Heart left ventricle (tissue), 16 donors: ENCODE data around the gene IL10RB. TPM values are rescaled to one million over a fixed set of nuclear protein-coding genes. Genes with fewer than 3 reads are reported as not detected.

Experiments
- ATAC-seq, 4 donors: fragments of 200-7000 bp; cut with Tn5 transposase; one replicate each; pipeline ENCODE4 v1.9.1; 2020 to 2022; ENCODE audit warnings: moderate library complexity in 4 of 4, mild to moderate bottlenecking in 3 of 4, moderate number of reproducible peaks in 1 of 4
- DNase-seq, 5 donors: peaks; one replicate each; pipeline ENCODE4 v3.0.0-alpha.2; 2020
- H3K27ac ChIP-seq, 12 donors: fragments of 200-600 bp; sonication (generic) in 4 of 12; one replicate each; pipeline versions ENCODE4 v1.5.0 to v1.8.0; 2016 to 2022; ENCODE audit warnings: mild to moderate bottlenecking in 2 of 12
- H3K27me3 ChIP-seq, 9 donors: fragments of 200-600 bp; sonication (generic) in 2 of 9; one replicate each; pipeline versions ENCODE4 v1.5.1 to v1.8.0; 2016 to 2022; ENCODE audit warnings: mild to moderate bottlenecking in 3 of 9
- H3K36me3 ChIP-seq, 9 donors: fragments of 200-600 bp; sonication (generic) in 2 of 9; one replicate each; pipeline versions ENCODE4 v1.5.0 to v1.8.0; 2018 to 2022; ENCODE audit warnings: mild to moderate bottlenecking in 2 of 9
- H3K4me1 ChIP-seq, 12 donors: fragments of 200-600 bp; sonication (generic) in 4 of 12; one replicate each; pipeline versions ENCODE4 v1.5.0 to v1.8.0; 2016 to 2022; ENCODE audit warnings: mild to moderate bottlenecking in 3 of 12
- H3K4me3 ChIP-seq, 12 donors: fragments of 200-600 bp; sonication (generic) in 4 of 12; one replicate each; pipeline versions ENCODE4 v1.5.0 to v1.8.0; 2017 to 2022; ENCODE audit warnings: mild to moderate bottlenecking in 9 of 12, moderate library complexity in 4 of 12
- H3K9me3 ChIP-seq, 12 donors: fragments of 200-600 bp; sonication (generic) in 4 of 12; one replicate each; pipeline versions ENCODE4 v1.5.0 to v1.8.0; 2016 to 2022; ENCODE audit warnings: mild to moderate bottlenecking in 1 of 12
- POLR2A ChIP-seq, 2 donors: fragments of 450-650 bp; IDR thresholded peaks; one replicate each; pipeline ENCODE4 v1.6.1; 2017; ENCODE audit warnings: antibody characterized with exemption in 2 of 2, mild to moderate bottlenecking in 2 of 2, moderate library complexity in 2 of 2
- WGBS, 4 donors: extraction: QIAGEN DNeasy Blood & Tissue Kit in 2 of 4; methylation state at CpG; one replicate each; pipeline versions ENCODE4 v1.1.5 to v1.1.7; 2013 to 2018; 5-methylcytosine and 5-hydroxymethylcytosine counted together
- intact Hi-C, 10 donors: fragments of 100-400 bp; cut with DNase I; formaldehyde crosslinking; loops; one replicate each; pipeline versions ENCODE4 v1.11.1 to v1.14.2; 2022
- polyA plus RNA-seq, 2 donors: library from polyadenylated mRNA; stranded (reverse); fragments of 200-250 nt; gene quantifications; one replicate each; pipeline ENCODE4 v1.2.3, GENCODE V29; 2013
- total RNA-seq, 9 donors: library from RNA; depleted of rRNA in 2 of 9; stranded (reverse); fragments of >200 nt in 2 of 9; fragmentation: NEBNext Ultra II Directional in 3 of 9; extraction: Animal tissue kit (Norgen Biotek cat#: 25700) in 3 of 9; gene quantifications; one replicate each; pipeline versions ENCODE4 v1.1.0 to v1.2.4, GENCODE V29; 2016 to 2023
- TF ChIP-seq, protein P1 (sequence below), 12 donors: fragments of 200-600 bp; sonication (generic) in 4 of 12; IDR thresholded peaks; one replicate each; pipeline versions ENCODE4 v1.5.0 to v1.8.0; 2018 to 2022; ENCODE audit warnings: antibody characterized with exemption in 12 of 12, mild to moderate bottlenecking in 5 of 12
- donor health status: ischemic (EF 13 %, LVEDD 7.1; RV severe dilation, severe dysfunction).
- donor health status: healthy with polysubstance abuse.
- donor health status: DM: no; HTN: yes; CAD: no.
- donor health status: DM: no; HTN: no; CAD: no.
- donor health status: ischemic (EF 25% LVEDD 6.9; RV normal size, moderate dysfunction).
- donor health status: ischemic (EF 25% LVEDD 5.7; RV mildly dilated, moderate dysfunction).
- donor health status: healthy.
- donor health status: DM: yes; HTN: yes; CAD: no.
- donor health status: ischemic (EF 35%, LVEDD 5.7; RV mildly dilated, moderate dysfunction).
- donor health status: nonischemic (EF 11% LVEDD 7.7; RV severe dilation, severe dysfunction).
- donor health status: DM: yes; HTN: yes; CAD: no.
- donor health status: PGD.
- donor health status: ischemic (EF 29% LVEDD 5.4; RV normal size, mild dysfunction).
- donor health status: nonischemic (EF 23%, LVEDD 6.1; RV moderate dilation, normal function).

Gene IL10RB
- total and polyA plus RNA-seq, 11 donors = 4.5 to 28.2 (median 8.3) TPM

DNA sequence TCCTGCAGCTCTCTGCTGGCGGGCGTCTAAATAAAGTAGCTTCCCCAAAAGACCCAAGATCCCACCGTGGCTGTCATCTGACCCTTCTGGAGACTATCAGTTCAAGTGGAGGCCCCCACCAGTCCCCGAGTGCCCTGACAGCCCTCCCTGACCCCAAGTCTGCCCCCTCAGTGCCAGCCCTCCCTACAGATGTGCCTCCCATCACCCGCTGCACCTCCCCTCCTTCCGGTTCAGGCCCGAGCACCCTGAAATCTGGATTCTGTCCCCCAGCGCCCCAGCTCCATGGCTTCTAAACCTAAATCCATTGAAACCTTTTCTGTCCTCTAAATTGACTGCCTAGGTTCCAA is 595 bp downstream of the IL10RB start:
- peak overlapping the region; percentile 57 to 100 (median 82) for H3K4me3 ChIP-seq
- DNase-seq (peak in 1 of 5 donors; percentile 69), ATAC-seq (peak in 3 of 4 donors; percentile 1 to 35 (median 28))
- no peaks in the 10 kb centered on the region for H3K9me3 ChIP-seq
- peaks cover 0 to 58% (median 38%) of the 10 kb centered on the region in 9 donors for H3K36me3 ChIP-seq
- intact Hi-C loops = loop anchor here in 4 of 10 donors (5.0 to 10.0 kb wide), 3 partner anchors 34 to 66 kb away; partner anchors contain the start of gene IFNAR1 (in 1 of the 4)
- 11 to 28% (median 17%) methylated on average over 8 of the region's 8 CpGs for whole genome bisulfite sequencing, 4 donors
- TF ChIP-seq, protein P1, sequence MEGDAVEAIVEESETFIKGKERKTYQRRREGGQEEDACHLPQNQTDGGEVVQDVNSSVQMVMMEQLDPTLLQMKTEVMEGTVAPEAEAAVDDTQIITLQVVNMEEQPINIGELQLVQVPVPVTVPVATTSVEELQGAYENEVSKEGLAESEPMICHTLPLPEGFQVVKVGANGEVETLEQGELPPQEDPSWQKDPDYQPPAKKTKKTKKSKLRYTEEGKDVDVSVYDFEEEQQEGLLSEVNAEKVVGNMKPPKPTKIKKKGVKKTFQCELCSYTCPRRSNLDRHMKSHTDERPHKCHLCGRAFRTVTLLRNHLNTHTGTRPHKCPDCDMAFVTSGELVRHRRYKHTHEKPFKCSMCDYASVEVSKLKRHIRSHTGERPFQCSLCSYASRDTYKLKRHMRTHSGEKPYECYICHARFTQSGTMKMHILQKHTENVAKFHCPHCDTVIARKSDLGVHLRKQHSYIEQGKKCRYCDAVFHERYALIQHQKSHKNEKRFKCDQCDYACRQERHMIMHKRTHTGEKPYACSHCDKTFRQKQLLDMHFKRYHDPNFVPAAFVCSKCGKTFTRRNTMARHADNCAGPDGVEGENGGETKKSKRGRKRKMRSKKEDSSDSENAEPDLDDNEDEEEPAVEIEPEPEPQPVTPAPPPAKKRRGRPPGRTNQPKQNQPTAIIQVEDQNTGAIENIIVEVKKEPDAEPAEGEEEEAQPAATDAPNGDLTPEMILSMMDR (IDR thresholded peaks at IDR 0.05) = no peak
- no peak for TF ChIP-seq POLR2A (IDR thresholded peaks at IDR 0.05)
- peak overlapping the region; percentile 69 to 98 (median 88) for H3K27ac ChIP-seq
- peaks cover 0 to 61% (median 13%) of the 10 kb centered on the region in 12 donors for H3K4me1 ChIP-seq
- no peaks in the 10 kb centered on the region for H3K27me3 ChIP-seq

- H3K36me3 ChIP-seq = peaks cover 0 to 61% (median 38%) of the 10 kb centered on the region in 9 donors
- 75 to 90% (median 84%) methylated on average over 7 of the region's 7 CpGs for WGBS, 4 donors
- H3K9me3 ChIP-seq = no peaks in the 10 kb centered on the region
- TF ChIP-seq, protein P1 (IDR thresholded peaks at IDR 0.05) = no peak
- H3K4me3 ChIP-seq = peak overlapping the region in 11 of 12 donors; percentile 57 to 100 (median 86)
- H3K27me3 ChIP-seq = no peaks in the 10 kb centered on the region
- intact Hi-C loops = loop anchor here in 4 of 10 donors (5.0 to 10.0 kb wide), 3 partner anchors 35 to 65 kb away; partner anchors contain the start of gene IFNAR1 (in 1 of the 4)
- H3K27ac ChIP-seq = peak overlapping the region; percentile 69 to 98 (median 88)
- peaks cover 0 to 56% (median 13%) of the 10 kb centered on the region in 12 donors for H3K4me1 ChIP-seq
- ATAC-seq (no peak), DNase-seq (no peak)
These were observed 1.1 kb downstream of the IL10RB start for GRCh38 chr21:33267250-33267649.

- peaks cover 0 to 62% (median 31%) of the 10 kb centered on the region in 9 donors for H3K36me3 ChIP-seq
- no peak for TF ChIP-seq POLR2A (IDR thresholded peaks at IDR 0.05)
- TF ChIP-seq, protein P1 (IDR thresholded peaks at IDR 0.05) = no peak
- H3K4me3 ChIP-seq = no peak overlapping the region
- no peak for DNase-seq
- H3K27me3 ChIP-seq = no peaks in the 10 kb centered on the region
- ATAC-seq = no peak
- WGBS, 4 donors = 84 to 92% (median 88%) methylated on average over 7 of the region's 7 CpGs
- peaks cover 0 to 53% (median 13%) of the 10 kb centered on the region in 12 donors for H3K4me1 ChIP-seq
- no peaks in the 10 kb centered on the region for H3K9me3 ChIP-seq
- peak overlapping the region in 1 of 12 donors; percentile 30 for H3K27ac ChIP-seq
- intact Hi-C loops = loop anchor here in 4 of 10 donors (5.0 to 10.0 kb wide), 3 partner anchors 36 to 64 kb away; partner anchors contain the start of gene IFNAR1 (in 1 of the 4)
These were observed 2.2 kb downstream of the IL10RB start for GRCh38 chr21:33268393-33268736.

- H3K4me3 ChIP-seq = no peak overlapping the region
- H3K36me3 ChIP-seq = peaks cover 0 to 62% (median 28%) of the 10 kb centered on the region in 9 donors
- DNase-seq (peak in 2 of 5 donors; percentile 35 to 69), ATAC-seq (no peak)
- TF ChIP-seq, protein P1 (IDR thresholded peaks at IDR 0.05) = no peak
- TF ChIP-seq POLR2A (IDR thresholded peaks at IDR 0.05) = no peak
- intact Hi-C loops = loop anchor here in 4 of 10 donors (5.0 to 10.0 kb wide), 3 partner anchors 37 to 63 kb away; partner anchors contain the start of gene IFNAR1 (in 1 of the 4)
- H3K27ac ChIP-seq = peak overlapping the region in 1 of 12 donors; percentile 30
- H3K9me3 ChIP-seq = no peaks in the 10 kb centered on the region
- 73 to 80% (median 76%) methylated on average over 12 of the region's 12 CpGs for WGBS, 4 donors
- H3K27me3 ChIP-seq = no peaks in the 10 kb centered on the region
- peaks cover 0 to 52% (median 13%) of the 10 kb centered on the region in 12 donors for H3K4me1 ChIP-seq
These were observed 2.7 kb downstream of the IL10RB start for GRCh38 chr21:33268737-33269441.
